Omental fat pad (tissue), 4 donors: ENCODE data around the gene SLC30A2. TPM values are rescaled to one million over a fixed set of nuclear protein-coding genes. Genes with fewer than 3 reads are reported as not detected.

ENCODE experiments used
- ATAC-seq: fragments of 150-250 bp; one replicate; pipeline ENCODE4 v1.9.1; 2016; ENCODE audit warnings: mild to moderate bottlenecking, moderate library complexity; ENCODE audit not compliant: low FRiP score
- DNase-seq: peaks from one replicate; pipeline ENCODE4 v3.0.0-alpha.2; 2019; ENCODE audit warnings: low spot score
- total RNA-seq, 4 donors: library from RNA; depleted of rRNA; stranded (reverse); fragments of >200 nt; gene quantifications; one replicate each; pipeline ENCODE4 v1.1.0, GENCODE V29; 2016
- TF ChIP-seq, protein P1 (sequence below), 3 donors: fragments of 450-650 bp; IDR thresholded peaks; one replicate each; pipeline ENCODE4 v1.5.1; 2016 to 2017; ENCODE audit warnings: antibody characterized with exemption in 3 of 3, mild to moderate bottlenecking in 3 of 3, moderate library complexity in 2 of 3

SLC30A2 gene
- total RNA-seq, 4 donors from 2014 or later: 0.36 to 1.7 TPM; not detected in 2

DNA sequence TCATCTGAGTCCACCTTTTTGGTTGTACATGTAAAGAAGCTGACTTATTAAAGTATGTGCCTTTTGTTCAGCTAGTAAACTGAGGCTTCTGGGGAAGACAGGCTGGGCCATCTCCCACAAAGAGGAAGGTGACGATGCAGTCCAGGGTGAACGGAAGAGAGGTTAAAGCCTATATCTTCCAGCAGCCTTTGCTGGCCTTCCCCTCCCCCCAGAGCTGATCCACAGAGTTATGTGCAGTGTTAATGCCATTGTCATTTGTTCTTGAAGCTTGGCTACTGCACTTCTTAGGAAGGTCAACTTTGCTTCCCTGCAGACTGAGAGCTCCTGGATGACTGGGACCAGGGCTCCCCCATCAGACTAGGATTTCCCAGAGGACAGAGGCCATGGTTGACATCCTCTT, 2.2 kb downstream of the SLC30A2 start:
- no peak for DNase-seq
- ATAC-seq: no peak
- TF ChIP-seq, protein P1, sequence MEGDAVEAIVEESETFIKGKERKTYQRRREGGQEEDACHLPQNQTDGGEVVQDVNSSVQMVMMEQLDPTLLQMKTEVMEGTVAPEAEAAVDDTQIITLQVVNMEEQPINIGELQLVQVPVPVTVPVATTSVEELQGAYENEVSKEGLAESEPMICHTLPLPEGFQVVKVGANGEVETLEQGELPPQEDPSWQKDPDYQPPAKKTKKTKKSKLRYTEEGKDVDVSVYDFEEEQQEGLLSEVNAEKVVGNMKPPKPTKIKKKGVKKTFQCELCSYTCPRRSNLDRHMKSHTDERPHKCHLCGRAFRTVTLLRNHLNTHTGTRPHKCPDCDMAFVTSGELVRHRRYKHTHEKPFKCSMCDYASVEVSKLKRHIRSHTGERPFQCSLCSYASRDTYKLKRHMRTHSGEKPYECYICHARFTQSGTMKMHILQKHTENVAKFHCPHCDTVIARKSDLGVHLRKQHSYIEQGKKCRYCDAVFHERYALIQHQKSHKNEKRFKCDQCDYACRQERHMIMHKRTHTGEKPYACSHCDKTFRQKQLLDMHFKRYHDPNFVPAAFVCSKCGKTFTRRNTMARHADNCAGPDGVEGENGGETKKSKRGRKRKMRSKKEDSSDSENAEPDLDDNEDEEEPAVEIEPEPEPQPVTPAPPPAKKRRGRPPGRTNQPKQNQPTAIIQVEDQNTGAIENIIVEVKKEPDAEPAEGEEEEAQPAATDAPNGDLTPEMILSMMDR (IDR thresholded peaks at IDR 0.05): no peak

DNA sequence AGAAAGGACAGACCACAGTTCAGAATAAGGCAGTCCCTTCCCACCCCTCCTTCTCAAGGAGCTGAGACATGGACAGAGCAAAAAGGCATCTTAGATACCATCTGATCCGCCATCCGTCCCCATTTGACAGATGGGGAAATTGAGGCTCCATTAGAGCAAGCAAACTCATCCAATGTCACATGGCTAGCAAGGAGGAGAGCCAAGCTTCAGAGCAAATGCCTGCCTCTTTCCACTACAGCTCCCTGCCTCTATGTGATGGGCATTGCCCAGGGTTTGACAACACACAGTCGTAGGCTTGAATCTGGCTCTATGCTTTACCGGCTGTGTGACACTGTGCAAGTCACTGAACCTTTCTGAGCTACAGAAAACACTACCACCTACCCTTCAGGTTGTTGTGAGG, 3.9 kb downstream of the SLC30A2 start:
- TF ChIP-seq, protein P1 (IDR thresholded peaks at IDR 0.05): no peak
- ATAC-seq (no peak), DNase-seq (no peak)

- DNase-seq: no peak
- TF ChIP-seq, protein P1 (IDR thresholded peaks at IDR 0.05): no peak
- no peak for ATAC-seq
These were observed 4.5 kb downstream of the SLC30A2 start for GRCh38 chr1:26041401-26041800.

GRCh38 chr1:26038904-26039303, 7.0 kb downstream of the SLC30A2 start:
- DNase-seq (no peak), ATAC-seq (no peak)
- TF ChIP-seq, protein P1 (IDR thresholded peaks at IDR 0.05): no peak

DNA sequence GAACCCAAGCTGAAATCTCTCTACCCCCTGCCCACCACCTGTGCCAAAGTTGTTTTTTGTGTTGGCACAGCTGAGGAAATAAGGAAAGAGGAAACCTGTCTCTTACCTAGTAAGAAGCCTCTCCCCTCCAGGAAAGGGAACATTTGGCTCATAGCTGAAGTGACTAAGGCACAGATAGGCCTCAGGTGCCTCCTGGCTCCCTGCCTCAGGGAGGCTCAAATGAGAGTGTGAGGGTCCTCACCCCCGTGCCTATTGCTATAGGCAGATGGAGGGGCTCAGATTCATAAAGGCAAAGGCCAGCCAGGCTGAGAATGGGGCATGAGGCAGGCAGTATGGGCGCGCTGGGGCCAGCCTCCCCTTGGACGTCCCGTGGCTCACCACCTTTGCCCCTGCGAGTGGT, 7.4 kb downstream of the SLC30A2 start:
- no peak for ATAC-seq
- TF ChIP-seq, protein P1 (IDR thresholded peaks at IDR 0.05): no peak
- DNase-seq: no peak

DNA sequence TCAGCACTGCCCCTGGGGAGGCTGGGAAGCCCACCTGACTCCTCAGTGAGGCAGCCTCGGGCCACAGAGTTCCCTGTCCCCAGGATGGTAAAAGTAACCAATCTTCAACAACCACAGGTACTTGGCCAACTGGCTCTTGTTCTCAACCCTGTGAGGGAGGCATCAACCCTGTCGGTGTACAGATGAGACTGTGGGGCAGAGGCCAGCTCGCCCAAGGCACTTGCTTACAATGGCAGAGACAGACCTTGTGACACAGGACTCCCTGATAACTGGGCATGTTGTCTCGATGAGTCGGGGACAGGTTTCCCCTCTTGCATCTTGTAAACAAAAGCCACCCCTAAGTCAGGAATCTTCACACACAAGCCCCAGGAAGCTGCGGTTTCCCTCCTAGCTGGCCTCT, 8.0 kb downstream of the SLC30A2 start:
- ATAC-seq (no peak), DNase-seq (no peak)
- TF ChIP-seq, protein P1 (IDR thresholded peaks at IDR 0.05): no peak

DNA sequence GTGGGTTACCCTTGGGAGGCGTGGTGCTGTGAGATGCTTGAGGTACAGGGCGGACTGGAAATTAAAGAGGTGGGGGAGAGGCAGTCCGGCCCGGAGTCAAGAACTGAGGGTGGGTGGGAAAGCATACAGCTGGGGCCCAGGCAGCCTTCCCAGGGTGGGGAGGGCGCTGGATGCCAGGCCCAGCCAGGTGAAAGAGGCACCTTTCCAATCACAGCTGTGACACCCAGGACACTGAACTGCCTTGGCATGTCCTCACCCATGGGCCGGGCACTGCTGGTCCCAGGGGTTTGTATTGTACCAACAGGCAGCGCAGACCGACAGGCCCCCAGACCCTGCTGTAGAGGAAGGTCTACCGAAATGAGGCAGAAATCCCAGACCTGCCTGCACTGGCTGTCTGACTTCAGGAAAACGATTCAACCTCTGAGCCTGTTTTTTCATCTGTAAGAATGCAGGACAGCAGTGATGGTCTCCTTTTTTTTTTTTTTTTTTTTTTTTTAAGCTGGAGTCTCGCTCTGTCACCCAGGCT, 9.1 kb downstream of the SLC30A2 start:
- TF ChIP-seq, protein P1 (IDR thresholded peaks at IDR 0.05): no peak
- no peak for ATAC-seq
- no peak for DNase-seq
